AG08396 (cell line): ENCODE data around the gene ACAP1.
A peak's percentile ranks its signal among the peaks of the same experiment; 100 is the strongest.

Experiments used
- DNase-seq: peaks from one replicate; pipeline ENCODE4 v3.0.0; 2012; ENCODE audit warnings: low spot score, mixed read lengths

ACAP1 gene

DNA sequence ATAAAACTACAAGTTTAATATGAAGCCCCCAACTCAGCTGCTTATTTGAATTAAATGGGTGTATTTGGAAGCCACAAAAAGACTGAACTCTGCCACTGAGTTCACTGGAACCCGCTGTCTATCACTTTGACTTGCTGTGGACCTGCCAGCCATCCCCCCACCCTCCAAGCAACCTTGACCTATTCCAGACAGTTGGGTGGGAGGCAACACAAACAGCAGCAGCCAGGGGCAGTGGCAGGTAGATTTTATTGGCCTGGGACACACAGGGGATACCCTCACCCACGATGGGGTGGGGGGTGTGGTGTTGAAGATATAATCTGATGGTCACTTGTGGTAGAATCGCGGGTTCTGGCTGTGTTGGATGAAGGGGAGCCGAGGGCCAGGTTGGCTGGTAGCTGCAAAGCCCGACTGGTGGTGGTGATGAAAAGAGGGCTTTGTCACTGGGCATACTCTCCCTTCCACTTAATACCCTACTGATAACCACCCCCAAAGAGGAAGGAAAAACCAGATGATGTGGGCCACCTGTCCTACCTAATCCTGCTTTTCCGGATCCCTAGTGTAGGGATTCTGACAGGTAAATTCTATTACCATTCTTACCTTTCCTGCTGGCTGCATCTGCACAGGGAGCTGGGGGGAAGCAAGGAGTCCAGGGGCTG, 23.8 kb upstream of the ACAP1 start:
- DNase-seq, result no peak

DNA sequence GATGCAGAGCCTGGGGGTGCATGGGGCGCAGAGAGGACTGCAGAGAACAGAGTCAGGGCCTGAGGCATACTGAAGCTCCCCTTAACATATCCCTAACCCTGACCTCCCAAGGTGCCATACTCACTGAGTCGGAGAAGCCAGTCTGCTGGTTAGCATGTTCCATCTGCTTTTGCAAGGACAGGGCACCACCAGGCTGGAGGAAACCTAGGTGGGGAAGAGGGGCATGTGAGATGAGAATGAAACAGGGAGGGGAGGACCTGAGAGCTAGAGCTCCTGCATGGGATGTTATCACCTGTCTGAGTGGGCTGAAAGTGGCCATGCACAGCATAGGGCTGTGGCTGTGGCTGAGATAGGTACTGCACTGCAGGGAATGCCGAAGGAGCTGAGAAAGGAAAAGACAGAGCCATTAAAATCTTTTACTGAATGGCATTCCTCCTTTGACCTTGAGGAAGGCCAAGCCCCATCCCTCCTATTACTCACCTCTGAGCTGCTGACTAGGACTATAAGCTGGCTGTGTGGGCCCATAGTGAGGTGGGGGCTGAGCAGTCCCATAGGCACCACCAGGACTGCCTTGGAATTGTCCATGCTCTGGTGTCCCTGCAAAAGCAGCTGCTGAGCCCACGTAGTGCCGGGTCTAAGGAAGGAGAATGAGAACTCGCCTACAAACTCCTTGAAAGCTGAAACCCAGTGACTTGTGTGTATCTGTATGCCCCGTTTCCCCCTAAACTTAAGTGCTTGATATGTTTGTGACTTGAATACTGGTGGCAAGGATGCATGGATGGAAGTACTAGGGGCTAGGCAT, 23.0 kb upstream of the ACAP1 start:
- DNase-seq, result no peak

DNA sequence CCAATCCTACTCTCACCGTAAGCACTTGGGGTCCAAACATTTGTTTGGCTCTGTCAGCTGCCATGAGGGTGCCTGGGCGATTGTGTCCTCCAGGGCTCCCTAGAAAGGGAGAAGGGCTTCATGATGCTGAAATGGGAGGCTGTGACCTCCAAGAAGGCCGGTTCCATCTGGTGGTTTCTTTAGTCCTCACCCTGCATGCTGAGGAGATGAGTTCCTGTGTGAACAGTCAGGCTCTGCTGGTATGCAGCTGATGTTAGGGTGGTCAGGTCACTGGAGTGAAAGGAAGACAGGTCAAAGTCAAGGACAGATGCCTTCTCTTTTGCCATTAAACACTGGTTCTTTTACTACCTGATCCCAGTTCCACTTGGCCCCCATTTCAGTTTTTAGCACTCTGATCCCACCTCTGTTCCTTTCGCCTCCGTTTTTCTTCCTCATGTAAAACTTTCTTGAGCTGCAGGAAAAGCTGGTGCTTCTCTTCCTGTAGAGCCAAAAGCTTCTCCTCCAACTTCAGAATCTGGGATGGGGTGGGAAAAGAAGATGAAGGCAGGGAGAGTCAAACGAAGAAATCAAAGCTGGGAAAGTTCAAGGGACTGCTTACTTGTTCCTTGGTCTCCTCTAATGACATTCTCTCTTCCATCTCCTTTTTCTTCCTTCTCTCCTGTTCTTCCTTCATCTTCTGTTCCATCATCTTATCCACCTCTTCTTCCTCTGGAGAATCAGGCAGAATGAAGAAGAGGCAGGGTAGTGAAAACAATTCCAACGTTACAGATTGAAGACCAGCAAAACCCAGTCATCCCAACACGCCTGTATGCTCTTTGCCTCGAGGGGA, 22.2 kb upstream of the ACAP1 start:
- peak; percentile 61 for DNase-seq

DNA sequence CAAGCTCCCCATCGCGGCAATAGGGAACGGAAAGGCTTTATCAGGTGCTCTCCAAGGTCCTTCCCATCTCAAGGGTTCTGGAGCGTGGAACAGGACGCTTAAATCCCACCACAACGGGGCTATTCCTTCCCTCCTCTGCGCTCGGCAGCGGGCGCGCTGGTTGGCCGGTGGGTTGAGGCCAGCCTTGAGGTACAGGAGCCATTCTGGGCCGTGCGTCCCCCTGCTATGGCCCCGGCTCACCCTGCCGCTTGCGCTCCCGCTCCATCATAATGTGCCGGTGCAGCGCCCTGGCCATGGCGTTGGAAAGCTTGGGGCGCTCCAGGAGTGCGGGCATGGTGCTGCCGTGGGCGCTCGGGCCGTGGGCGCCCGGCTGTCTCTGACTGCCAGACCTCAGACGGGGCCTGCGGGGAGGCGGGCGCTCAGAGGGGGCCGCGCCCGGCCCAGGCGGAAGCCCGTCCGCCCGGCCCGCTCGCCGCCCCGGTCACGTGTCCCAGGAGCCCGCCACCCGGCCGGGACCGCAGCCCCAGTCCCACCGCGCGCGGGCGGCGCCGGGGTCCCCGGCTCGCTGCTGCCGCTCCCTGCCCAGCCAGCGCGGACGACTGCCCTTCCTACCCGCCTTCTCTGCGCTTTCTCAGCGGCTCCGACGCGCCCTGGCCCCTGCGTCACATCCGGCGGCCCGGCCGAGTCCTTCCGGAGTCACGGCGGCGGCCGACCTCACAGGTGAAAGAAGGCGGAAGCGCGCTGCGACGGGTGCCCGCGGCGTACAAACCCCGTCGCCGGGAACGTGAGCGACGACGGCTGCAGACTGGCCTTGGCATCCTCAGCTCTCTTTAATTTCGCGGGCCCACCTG, 21.4 kb upstream of the ACAP1 start, which contains the start of gene GPS2:
TSS of gene GPS2 (minus strand) at position 642 of the 851 bp plus-strand sequence. CDS start at position 334, 308 bp downstream.
- DNase-seq, result peak; percentile 93

DNA sequence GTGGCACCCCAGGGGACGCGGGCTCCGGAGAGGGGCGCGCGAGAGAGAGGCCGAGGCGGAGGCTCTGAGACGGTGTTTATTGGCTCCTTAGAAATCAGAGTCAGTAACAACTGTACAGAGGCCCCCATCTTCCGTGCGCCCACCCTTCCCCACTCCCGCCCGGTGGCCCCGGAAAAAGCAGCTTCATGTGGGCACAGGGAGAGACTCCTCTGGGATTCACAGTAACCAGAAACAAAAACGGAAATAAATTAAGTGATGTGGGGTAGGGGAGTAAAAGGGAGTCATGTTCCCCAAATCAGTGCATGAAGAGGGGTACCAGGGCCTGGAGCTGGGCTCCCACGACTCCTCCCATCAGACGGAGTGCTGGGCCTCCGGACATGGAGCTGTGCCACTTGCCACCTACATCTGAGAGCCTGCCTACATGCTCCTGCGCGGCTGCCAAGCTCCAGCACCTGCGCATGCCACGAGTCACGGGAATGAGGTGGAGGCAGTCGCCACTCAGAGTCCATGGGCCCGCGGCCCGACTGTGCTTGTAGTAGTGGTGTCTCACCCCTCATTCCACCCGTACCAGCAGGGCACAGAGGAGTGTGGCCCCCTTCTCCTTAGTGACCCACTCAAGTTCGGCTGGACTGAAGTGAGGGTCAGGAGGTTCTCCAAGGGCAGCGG, 20.6 kb upstream of the ACAP1 start:
- no peak for DNase-seq

DNA sequence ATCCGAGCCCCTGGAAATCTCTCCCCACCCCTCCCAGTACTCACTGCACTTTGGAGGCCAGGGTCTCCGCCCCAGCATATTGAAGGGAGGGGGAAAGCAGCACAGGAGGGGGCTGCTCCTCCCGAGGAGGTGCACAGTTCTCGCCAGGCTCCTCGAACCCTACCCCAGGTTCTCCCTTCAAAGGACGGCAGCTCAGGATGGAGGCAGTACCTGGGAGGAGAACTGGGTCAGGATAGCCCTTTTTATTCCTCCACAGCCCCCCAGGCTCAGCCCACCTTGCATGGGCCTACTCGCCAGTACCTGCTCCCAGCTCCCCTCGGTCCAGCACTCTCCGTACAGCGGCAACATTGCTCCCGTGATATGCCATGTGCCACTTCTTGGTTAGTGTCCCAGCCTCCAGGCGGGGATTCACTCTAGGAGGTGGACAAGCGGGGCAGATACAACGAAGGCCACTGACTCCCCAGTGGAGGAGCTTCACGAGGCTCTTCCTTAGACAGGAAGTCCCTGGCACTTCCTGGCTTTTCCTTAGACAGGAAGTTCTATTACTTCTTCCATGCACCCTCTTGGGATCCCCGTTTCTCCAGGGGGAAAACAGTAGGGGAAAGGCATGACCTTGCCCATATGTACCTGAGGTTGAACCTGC, 19.0 kb upstream of the ACAP1 start:
- no peak for DNase-seq

DNA sequence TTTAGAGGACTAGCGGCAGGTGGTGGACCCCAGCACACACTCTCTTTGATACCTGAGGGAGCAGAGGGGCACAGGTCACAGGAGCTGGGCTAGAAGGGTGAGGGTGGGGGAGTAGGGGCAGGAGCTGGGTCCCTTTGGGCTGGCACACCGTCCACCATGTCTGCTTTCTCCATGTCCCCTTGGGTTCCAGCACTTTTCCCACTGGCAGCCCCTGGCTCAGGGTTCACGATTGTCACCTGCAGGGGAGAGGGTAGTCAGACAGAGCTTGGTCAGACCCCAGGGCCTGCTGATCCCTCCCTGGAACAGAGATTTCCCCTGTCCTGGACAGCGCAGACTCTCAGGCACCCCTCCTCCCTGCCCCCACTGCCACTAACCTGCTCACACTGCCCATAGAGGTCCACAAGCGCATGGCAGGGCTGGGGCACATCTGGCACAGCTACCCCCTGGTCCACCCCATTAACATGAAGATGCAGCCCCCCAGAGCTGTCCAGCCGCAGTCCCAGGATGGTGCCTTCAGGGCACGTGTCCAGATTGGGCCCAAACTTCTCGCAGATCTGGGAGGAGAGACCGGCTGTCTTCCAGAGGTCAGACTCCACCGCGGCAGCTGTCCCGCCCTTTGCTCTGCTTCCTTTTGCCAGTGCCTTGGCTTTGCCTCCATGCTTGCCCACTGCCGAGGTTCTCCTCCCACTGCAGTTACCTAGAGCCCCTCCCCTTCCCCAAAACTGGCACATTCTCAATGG, 18.0 kb upstream of the ACAP1 start:
- no peak for DNase-seq

DNA sequence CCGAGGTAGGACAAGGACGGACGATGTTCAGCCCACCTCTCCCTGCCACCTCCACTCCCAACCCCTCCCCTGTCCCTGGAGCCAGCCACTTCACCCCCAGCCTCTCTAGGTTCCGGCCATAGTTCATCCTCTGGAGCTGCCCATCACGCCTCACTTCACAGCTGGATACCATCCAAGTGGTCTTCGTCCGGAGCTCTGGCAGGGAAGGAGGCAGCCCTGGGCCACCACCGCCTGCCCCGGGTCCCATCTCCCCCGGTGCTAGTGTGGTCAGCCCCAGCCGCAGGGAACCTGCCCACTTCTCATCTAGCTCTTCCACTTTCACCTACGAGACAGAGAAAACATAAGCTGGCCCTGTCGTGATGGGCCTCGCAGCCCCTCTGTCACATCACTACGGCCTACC, 14.9 kb upstream of the ACAP1 start:
- no peak for DNase-seq

DNA sequence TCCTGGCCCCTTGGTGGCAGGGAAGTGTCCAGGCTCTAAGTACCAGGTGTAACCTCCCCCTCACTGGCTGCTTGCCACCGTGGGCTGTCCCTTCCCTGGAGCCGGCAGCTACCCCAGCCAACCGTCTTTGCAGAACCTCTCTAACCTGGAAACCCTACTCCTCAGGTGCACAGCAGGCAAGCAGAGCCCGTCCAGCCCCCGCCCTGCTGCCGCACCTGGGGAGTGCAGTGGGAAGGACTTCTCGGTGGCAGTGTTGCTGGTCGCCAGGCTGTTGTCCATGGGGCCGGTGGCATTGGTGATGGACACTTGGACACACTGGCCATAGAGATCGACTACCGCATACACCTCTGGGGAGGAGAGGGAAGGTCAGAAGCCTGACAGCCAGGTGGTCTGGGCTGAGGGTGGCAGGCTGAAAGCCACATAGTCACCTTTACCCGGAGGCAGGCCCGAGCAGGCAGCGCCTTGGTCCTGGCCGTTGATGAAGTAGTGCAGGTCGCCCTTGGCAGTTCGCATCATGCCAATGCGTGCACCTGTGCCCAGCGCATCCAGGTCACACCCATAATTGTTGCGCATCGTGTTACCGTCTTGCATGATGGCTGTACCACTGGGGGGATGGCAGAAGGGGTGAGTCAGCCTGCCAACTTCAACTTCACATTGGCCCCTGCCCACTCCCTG, 13.7 kb upstream of the ACAP1 start:
- no peak for DNase-seq

DNA sequence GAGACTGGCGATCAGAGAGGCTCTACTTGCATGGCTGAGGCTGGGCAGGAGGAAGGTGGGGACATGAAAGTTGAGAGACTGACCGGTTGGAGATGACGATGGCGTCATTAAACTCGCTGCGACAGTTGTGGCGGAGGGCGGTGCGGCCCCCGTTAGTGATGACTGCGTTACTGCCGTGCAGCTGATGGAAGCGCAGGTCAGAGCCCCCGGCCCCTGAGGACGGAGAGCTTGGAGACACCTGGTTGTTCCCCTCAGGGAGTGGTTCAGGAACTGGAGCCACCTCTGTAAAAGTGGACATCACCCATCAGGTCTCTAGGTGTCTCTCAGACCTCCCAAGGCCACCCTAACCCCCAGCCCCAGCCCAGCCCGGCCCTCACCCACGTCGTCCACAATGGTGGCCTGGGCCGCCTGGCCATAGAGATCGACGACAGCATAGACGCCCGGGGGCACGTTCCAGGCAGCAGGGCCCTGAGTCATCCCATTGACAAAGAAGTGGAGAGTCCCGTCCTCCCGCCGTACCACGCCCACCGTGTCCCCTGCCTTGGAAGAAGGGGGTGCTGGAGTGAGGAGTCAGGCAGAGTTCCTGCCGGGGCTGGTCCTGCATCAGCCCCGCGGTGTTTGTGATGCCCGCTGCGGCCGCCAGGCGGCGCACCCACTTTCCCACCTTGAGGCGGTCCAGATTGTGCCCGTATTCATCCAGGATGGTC, 12.4 kb upstream of the ACAP1 start:
- peak; percentile 78 for DNase-seq

DNA sequence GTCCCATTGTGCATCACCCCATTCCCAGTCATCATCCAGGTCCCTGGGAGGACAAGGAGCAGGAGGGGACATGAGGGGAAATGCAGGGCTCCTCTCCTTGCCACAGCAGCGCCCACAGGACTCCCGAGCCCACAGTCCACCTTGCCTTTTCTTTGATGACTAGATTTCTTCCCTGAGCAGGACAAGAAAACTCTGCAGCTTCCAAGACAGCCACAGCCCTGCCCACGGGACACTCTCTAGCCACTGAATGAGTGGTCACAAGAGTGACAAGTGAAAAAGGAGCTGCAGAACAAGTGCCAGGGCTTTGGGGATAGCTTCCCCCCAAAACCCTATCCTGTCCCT, 11.9 kb upstream of the ACAP1 start:
- DNase-seq, result no peak

DNA sequence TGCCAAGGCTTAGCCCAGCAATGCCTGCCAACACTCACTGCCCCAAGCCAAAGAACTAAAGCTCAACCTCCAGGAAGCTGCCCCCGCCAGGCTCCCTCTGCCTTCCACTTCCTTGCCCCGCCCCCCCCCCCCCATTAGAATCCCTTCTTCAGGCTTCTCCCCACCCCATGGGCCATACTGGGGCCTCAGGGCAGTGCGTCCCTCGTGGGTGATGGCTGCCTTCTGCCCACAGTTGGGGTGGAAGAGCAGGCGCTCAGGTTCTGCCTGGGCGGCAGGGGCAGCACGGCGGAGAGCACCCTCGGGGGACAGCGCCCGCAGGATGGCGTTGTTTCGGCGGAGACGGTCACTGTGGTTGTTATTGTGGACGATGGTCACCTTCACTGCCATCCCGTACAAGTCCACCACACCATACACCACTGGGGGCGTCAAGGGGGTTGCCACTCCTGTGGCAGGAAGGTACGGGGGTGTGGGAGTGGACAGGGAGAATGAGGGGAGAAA, 11.2 kb upstream of the ACAP1 start:
- no peak for DNase-seq

DNA sequence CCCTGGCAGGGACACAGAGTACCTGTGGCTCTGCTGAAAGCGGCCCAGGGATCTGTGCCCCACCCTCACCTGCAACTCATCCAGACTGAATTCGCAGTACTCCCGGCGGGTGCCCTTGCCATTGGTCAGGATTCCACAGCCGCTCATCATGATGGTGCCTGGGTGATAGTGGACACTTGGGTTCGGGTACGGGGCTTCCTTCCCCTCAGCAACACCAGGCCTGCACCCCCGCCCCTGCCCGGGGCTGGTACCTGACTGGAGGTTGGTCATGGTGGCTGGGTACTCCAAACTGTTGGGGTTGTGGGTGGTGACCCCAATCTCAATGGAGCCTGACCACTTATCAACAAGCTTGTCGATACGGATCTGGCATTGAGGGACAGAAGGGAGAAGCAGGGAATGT, 10.1 kb upstream of the ACAP1 start:
- no peak for DNase-seq

DNA sequence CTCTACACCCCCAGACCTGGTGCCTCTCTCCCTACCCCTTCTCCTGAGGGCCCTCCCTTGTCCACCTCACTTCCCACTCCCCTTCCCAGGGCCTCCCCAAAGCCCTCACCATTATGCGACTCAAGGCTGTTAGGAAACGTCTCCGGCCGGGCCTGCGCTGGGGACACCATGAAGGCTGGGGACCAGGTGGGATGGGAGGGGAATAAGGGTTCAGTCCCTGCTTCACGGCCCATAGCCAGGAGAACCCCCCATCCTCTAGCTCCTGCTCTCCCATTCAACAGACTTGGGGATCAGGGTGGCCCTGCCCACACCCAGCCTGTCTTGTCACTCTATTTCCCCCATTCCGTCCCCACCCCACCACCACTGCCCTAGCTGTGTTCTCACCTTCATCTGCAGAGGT, 9.3 kb upstream of the ACAP1 start:
- DNase-seq, result no peak

DNA sequence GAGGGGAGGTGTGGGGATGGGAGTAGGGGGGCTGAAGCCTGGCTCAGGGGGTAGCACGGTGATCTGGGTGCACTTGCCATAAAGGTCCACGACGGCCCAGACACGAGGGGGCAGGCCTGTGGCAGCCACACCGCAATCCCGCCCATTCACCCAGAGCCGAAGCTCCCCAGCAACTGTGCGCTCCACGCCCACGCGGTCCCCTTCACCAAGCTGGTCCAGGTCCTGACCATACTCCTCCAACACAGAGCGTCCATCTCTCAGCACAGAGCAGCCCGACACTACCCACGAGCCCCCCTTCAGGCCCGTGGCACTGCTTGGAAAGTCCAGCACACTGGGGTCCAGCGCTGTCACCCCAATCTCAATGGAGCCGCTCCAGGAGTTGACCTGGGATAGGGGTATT, 8.8 kb upstream of the ACAP1 start:
- DNase-seq, result no peak

DNA sequence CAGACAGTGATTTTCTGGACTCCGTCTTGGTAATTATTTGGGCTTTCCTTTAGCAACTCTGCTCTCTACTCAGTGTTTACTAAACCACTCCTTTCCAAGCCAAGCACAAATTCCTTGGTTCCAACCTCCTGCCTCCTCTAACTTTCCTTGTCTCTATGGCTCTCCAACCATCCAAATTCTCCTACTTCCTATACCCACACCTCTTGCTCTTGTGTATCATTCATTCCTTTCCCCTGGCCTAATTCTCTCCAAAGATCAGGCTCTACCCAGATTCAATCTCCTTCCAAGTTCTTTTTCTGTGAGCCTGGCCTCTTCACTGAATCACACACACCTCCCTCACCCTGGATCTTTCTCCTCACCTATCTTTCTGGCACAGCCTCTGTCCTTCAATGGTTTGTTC, 8.3 kb upstream of the ACAP1 start:
- DNase-seq, result no peak

DNA sequence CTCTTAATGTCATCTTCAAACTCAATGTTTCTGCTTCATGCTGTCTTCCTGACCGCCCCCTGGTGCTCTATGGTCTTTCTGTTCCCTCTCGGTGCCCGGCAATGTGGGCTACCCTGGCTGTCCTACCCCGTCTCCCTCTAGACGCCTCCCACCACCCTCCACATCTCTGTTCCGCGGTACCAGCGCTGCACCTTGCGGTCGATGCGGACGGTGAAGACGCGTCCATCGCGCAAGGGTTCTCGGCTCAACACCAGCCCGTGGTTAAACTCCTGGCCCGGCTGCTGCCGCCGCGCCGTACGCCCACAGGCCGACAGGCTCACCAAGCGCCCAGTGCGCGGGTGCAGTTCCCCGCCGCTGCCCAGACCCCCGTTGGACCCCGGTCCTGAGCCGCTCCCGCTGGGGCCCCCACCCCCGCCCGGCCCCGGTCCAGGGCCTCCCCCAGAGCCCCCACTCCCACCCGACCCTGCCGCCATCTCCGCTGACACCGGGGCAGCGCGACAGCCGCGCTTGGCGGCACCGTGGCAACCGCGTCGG, 7.4 kb upstream of the ACAP1 start, which contains the start of gene NEURL4:
TSS of gene NEURL4 (minus strand) at position 496 of the 534 bp plus-strand sequence. CDS start at position 473, 23 bp downstream.
- no peak for DNase-seq

DNA sequence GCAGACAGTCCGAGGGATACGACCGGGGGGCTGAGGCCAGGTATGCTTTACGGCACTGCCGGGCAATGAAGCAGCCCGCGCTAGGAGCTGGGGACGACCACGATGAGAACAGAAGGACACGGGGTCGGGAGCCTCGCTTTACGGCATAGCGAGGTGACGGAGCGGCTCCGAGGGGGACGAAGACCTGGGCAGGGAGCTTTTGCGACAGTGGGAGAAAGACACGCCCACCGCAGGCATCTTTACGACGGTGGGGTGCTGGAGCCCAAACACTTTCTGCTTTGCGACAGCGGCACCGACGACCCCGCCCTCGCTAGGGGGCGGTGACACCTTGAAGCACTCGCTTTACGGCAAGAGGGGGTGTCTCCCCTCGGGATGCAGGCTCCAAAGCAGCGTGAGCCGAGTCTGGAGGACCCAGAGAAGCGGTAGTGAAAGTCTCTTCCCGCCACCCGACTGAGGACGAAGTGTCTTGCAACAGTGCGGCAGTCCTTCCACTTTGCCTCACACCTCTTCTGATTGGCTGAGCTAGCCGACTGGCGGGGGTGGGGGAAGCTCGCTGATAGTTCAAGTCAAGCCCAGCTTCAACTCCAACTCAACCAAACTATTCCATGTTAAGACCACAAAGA, 6.8 kb upstream of the ACAP1 start:
- peak; percentile 99 for DNase-seq
